ENCODE results near the gene RAPGEF2.

DNA sequence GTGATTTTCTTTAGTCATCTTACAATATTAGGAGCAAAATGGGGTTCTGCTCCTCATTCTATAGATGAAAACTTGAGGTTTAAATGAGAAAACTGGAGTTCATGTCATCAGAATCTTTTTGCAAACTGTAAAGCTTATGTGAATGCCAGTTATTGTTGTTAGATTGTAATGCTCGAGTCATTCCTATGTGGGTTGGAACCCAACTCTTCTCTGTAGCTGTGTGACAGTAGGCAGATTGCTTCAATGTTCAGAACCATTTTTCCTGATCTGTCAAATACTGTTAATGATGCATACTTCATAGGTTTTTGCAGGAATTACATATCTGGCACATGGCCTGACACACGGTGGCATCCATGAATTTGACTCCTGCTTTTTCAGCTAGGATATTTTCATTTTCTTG lies 178.9 kb downstream of the RAPGEF2 start:
- TF ChIP-seq, protein P1, sequence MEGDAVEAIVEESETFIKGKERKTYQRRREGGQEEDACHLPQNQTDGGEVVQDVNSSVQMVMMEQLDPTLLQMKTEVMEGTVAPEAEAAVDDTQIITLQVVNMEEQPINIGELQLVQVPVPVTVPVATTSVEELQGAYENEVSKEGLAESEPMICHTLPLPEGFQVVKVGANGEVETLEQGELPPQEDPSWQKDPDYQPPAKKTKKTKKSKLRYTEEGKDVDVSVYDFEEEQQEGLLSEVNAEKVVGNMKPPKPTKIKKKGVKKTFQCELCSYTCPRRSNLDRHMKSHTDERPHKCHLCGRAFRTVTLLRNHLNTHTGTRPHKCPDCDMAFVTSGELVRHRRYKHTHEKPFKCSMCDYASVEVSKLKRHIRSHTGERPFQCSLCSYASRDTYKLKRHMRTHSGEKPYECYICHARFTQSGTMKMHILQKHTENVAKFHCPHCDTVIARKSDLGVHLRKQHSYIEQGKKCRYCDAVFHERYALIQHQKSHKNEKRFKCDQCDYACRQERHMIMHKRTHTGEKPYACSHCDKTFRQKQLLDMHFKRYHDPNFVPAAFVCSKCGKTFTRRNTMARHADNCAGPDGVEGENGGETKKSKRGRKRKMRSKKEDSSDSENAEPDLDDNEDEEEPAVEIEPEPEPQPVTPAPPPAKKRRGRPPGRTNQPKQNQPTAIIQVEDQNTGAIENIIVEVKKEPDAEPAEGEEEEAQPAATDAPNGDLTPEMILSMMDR (IDR thresholded peaks at IDR 0.05) = no peak
- TF ChIP-seq POLR2AphosphoS5 (IDR thresholded peaks at IDR 0.05; ENCODE audit: insufficient read depth in 1 of 2, low read depth in 1 of 2) = no peak
- no peak for TF ChIP-seq POLR2A (IDR thresholded peaks at IDR 0.05)
